K562 (cell line): ENCODE measurements around the gene UBXN10. TPM values are rescaled to one million over a fixed set of nuclear protein-coding genes. Genes with fewer than 3 reads are reported as not detected.

Source experiments
- ATAC-seq: fragments of 200-7000 bp; cut with Tn5 transposase; 3 replicates; pipeline ENCODE4 v1.9.1; 2020; ENCODE audit warnings: moderate library complexity
- BruUV-seq: library from RNA; stranded (reverse); fragments of 400-500 nt; replicated peaks from 2 replicates; lab custom pipeline; 2021; lab: Mats Ljungman, UMichigan
- CTCF ChIA-PET: fragments of 300-600 bp; formaldehyde crosslinking; extraction: SDS; loops from one replicate; lab custom pipeline; 2021; ENCODE audit warnings: low intra/inter-chr PET ratio; lab: Yijun Ruan, JAX
- POLR2A ChIA-PET: fragments of 300-600, 350-650 bp; sonication (Branson Sonifier 250); formaldehyde crosslinking; extraction: SDS; loops from one replicate; lab custom pipeline; 2021; ENCODE audit warnings: antibody characterized with exemption, inconsistent platforms; lab: Yijun Ruan, JAX
- DNase-seq, 4 experiments: peaks; one replicate each; pipeline versions ENCODE4 v3.0.0 to v3.0.0-alpha.2; 2011 to 2018; ENCODE audit warnings: low spot score in 3 of 4, mixed read lengths in 3 of 4; ENCODE audit errors: extremely low read depth in 1 of 4
- FAIRE-seq: peaks from 2 replicates; lab custom pipeline; 2011; peaks lifted over from hg19 to GRCh38; lab: Jason Lieb, UNC
- H2AFZ ChIP-seq: 2 replicates; pipeline ENCODE4 v1.6.0; 2011; ENCODE audit warnings: low read depth, low read length, control low read depth, inconsistent platforms
- H3K27ac ChIP-seq: fragments of 200-600 bp; 3 replicates; pipeline ENCODE4 v1.8.0; 2011; ENCODE audit warnings: low read depth, mild to moderate bottlenecking, control low read depth, inconsistent platforms, low read length, moderate library complexity, mixed read lengths; ENCODE audit errors: extremely low read depth
- H3K27me3 ChIP-seq, 2 experiments: fragments of 300-600 bp in 1 of 2; 2 replicates in 1 of 2; 3 replicates in 1 of 2; pipeline versions ENCODE4 v1.6.0 to v1.8.0; 2011; ENCODE audit warnings: inconsistent platforms in 2 of 2, low read length in 2 of 2, mild to moderate bottlenecking in 1 of 2, mixed read lengths in 1 of 2, moderate library complexity in 1 of 2; ENCODE audit not compliant: control insufficient read depth in 2 of 2, insufficient read depth in 2 of 2
- H3K36me3 ChIP-seq: fragments of 300-600 bp; 3 replicates; pipeline ENCODE4 v1.8.0; 2011; ENCODE audit warnings: mild to moderate bottlenecking, low read length, inconsistent platforms; ENCODE audit not compliant: control insufficient read depth, insufficient read depth
- H3K4me1 ChIP-seq, 2 experiments: fragments of 200-600 bp in 1 of 2; replicated peaks in 1 of 2; 2 replicates in 1 of 2; 3 replicates in 1 of 2; pipeline versions ENCODE4 v1.5.1 to v1.8.0; 2011; ENCODE audit warnings: inconsistent platforms in 2 of 2, low read length in 2 of 2, mild to moderate bottlenecking in 1 of 2, mixed read lengths in 1 of 2, moderate library complexity in 1 of 2; ENCODE audit not compliant: control insufficient read depth in 2 of 2, insufficient read depth in 2 of 2
- H3K4me2 ChIP-seq: 2 replicates; pipeline ENCODE4 v1.6.1; 2011; ENCODE audit warnings: low read length, control low read depth, inconsistent platforms, mixed read lengths; ENCODE audit not compliant: insufficient read depth
- H3K4me3 ChIP-seq: fragments of 200-600 bp; sonication (generic), shearing (Covaris generic); 2 replicates; pipeline ENCODE4 v1.5.1; 2016; ENCODE audit warnings: control low read depth, inconsistent platforms
- H3K79me2 ChIP-seq: fragments of 200-600 bp; 3 replicates; pipeline ENCODE4 v1.8.0; 2011; ENCODE audit warnings: low read length, inconsistent platforms; ENCODE audit not compliant: control insufficient read depth, insufficient read depth
- H3K9ac ChIP-seq, 2 experiments: 2 replicates each; pipeline versions ENCODE4 v1.6.0 to v1.6.1; 2011; ENCODE audit warnings: low read depth in 2 of 2, low read length in 2 of 2, control low read depth in 1 of 2, inconsistent platforms in 1 of 2, mild to moderate bottlenecking in 1 of 2, mixed read lengths in 1 of 2; ENCODE audit not compliant: insufficient read depth in 1 of 2
- H3K9me1 ChIP-seq: one replicate; pipeline ENCODE4 v1.6.0; 2011; ENCODE audit warnings: inconsistent platforms, mild to moderate bottlenecking, low read length, moderate library complexity; ENCODE audit not compliant: control insufficient read depth, insufficient read depth
- H3K9me3 ChIP-seq: replicated peaks from 2 replicates; pipeline ENCODE4 v1.5.1; 2011; ENCODE audit warnings: low read depth, low read length, inconsistent platforms; ENCODE audit not compliant: control insufficient read depth, insufficient read depth
- H4K20me1 ChIP-seq: replicated peaks from 2 replicates; pipeline ENCODE4 v1.6.1; 2011; ENCODE audit warnings: low read length, inconsistent platforms, mixed read lengths; ENCODE audit not compliant: control insufficient read depth, insufficient read depth
- CREBBP ChIP-seq: IDR thresholded peaks from one replicate; pipeline ENCODE4 v1.6.1; 2012; ENCODE audit warnings: low read depth, mild to moderate bottlenecking, control low read depth, inconsistent platforms, low read length
- MAX ChIP-seq: sonication (generic); formaldehyde crosslinking; IDR thresholded peaks from 2 replicates; pipeline ENCODE4 v1.9.0; 2022; ENCODE audit warnings: mild to moderate bottlenecking, missing genetic modification reagents
- RBBP5 ChIP-seq: fragments of 200-600 bp; sonication (generic); IDR thresholded peaks from 2 replicates; pipeline ENCODE4 v1.6.1; 2012; ENCODE audit warnings: borderline replicate concordance, mild to moderate bottlenecking, low read length, control low read depth, inconsistent platforms; ENCODE audit not compliant: insufficient read depth, poor library complexity, severe bottlenecking
- SRSF3 ChIP-seq: fragments of 200-400 bp; formaldehyde crosslinking; IDR thresholded peaks from 2 replicates; pipeline ENCODE4 v1.6.1; 2016; ENCODE audit warnings: mild to moderate bottlenecking, low read length, moderate library complexity; ENCODE audit not compliant: insufficient read depth
- ZNF324 ChIP-seq: fragments of 250-450 bp; sonication (Bioruptor Pico); IDR thresholded peaks from 2 replicates; pipeline ENCODE4 v1.4.0; 2020; ENCODE audit warnings: mild to moderate bottlenecking
- WGBS: fragments of 100-300 bp; shearing (Covaris generic); methylation state at CpG from one replicate; pipeline ENCODE4 v1.1.6; 2016; ENCODE audit warnings: low coverage, mixed read lengths; ENCODE audit not compliant: insufficient coverage; ENCODE audit errors: missing lambda C conversion rate; 5-methylcytosine and 5-hydroxymethylcytosine counted together
- in situ Hi-C: fragments of 300-500 bp; cut with MboI; formaldehyde crosslinking; loops from 4 replicates; pipeline ENCODE4 v1.15.0; 2018; ENCODE audit warnings: inconsistent platforms, mixed read lengths
- intact Hi-C: fragments of 100-400 bp; cut with micrococcal nuclease; formaldehyde crosslinking; loops from 2 replicates; pipeline ENCODE4 v1.14.2; 2022
- polyA plus RNA-seq, 8 experiments: library from polyadenylated mRNA; depleted of rRNA in 4 of 8; stranded (reverse) in 5 of 8; unstranded in 3 of 8; fragments of >200 nt; fragmentation: Nextera tagmentation in 2 of 8; fragmentation: Illumina TruSeq in 1 of 8; extraction: Ambion mirVana in 2 of 8; extraction: Trizol in 1 of 8; gene quantifications; 2 replicates each; pipeline versions ENCODE4 v1.2.1 to v1.2.3, GENCODE V29; 2011 to 2014; ENCODE audit warnings: inconsistent platforms in 1 of 8, missing spikeins in 1 of 8
- total RNA-seq, 7 experiments: library from RNA; depleted of rRNA in 6 of 7; stranded (reverse); fragments of >200 nt in 6 of 7; fragmentation: Illumina TruSeq in 2 of 7; extraction: Trizol in 2 of 7; gene quantifications; 2 replicates each; pipeline versions ENCODE4 v1.2.1 to v1.2.3, GENCODE V29; 2011 to 2021; ENCODE audit warnings: low replicate concordance in 1 of 7
- TF ChIP-seq, protein P1 (sequence below), 3 experiments: IDR thresholded peaks in 2 of 3; conservative IDR thresholded peaks in 1 of 3; 2 replicates each; pipeline ENCODE4 v1.5.1; 2011 to 2012; ENCODE audit warnings: low read length in 3 of 3, mild to moderate bottlenecking in 3 of 3, control low read depth in 2 of 3, improper control_type of control experiment in 1 of 3, inconsistent platforms in 1 of 3, low read depth in 1 of 3, mixed read lengths in 1 of 3, moderate library complexity in 1 of 3; ENCODE audit not compliant: insufficient read depth in 2 of 3
- TF ChIP-seq, protein P2 (sequence below), 2 experiments: IDR thresholded peaks; 2 replicates each; pipeline ENCODE4 v1.6.1; 2011; ENCODE audit warnings: borderline replicate concordance in 1 of 2, control low read depth in 1 of 2, low read depth in 1 of 2, low read length in 1 of 2, mild to moderate bottlenecking in 1 of 2, mixed read lengths in 1 of 2, moderate library complexity in 1 of 2; ENCODE audit not compliant: insufficient read depth in 1 of 2, insufficient read length in 1 of 2, poor library complexity in 1 of 2, severe bottlenecking in 1 of 2; ENCODE audit errors: extremely low read depth in 1 of 2
- TF ChIP-seq, protein P3 (sequence below): sonication (generic); formaldehyde crosslinking; IDR thresholded peaks from 2 replicates; pipeline ENCODE4 v1.5.0; 2020; ENCODE audit warnings: missing genetic modification reagents

UBXN10 gene
- total and polyA plus RNA-seq, 9 of the 15 experiments (the other 6 are each of a cell fraction or from before 2014, with no cell fraction given), result 10.7 to 17.7 (median 13.6) TPM

GRCh38 chr1:20233394-20233793, 47.5 kb downstream of the UBXN10 start:
- Histone ChIP-seq H3K4me2 (no peak overlapping the region), H3K9ac (no peak overlapping the region), H3K9me3 (no peaks in the 10 kb centered on the region), H3K27ac (no peak overlapping the region), H3K4me1 (no peaks in the 10 kb centered on the region), H2AFZ (no peak overlapping the region), H3K9me1 (no peaks in the 10 kb centered on the region), H3K27me3 (peaks cover 46 to 47% of the 10 kb centered on the region in 2 experiments; a peak in 4 of 5 replicates), H4K20me1 (no peaks in the 10 kb centered on the region; the same call in 1 of the 2 replicates), H3K4me3 (no peak overlapping the region), H3K36me3 (no peaks in the 10 kb centered on the region), H3K79me2 (no peaks in the 10 kb centered on the region)
- ChIA-PET CTCF (no interaction called here), POLR2A (no interaction called here)
- peak in 3 of 4 experiments; percentile 18 to 34 (median 27) for DNase-seq
- in situ Hi-C loops (no loop called here), intact Hi-C loops (no loop called here)
- FAIRE-seq, result peak; percentile 81
- TF ChIP-seq, protein P1, sequence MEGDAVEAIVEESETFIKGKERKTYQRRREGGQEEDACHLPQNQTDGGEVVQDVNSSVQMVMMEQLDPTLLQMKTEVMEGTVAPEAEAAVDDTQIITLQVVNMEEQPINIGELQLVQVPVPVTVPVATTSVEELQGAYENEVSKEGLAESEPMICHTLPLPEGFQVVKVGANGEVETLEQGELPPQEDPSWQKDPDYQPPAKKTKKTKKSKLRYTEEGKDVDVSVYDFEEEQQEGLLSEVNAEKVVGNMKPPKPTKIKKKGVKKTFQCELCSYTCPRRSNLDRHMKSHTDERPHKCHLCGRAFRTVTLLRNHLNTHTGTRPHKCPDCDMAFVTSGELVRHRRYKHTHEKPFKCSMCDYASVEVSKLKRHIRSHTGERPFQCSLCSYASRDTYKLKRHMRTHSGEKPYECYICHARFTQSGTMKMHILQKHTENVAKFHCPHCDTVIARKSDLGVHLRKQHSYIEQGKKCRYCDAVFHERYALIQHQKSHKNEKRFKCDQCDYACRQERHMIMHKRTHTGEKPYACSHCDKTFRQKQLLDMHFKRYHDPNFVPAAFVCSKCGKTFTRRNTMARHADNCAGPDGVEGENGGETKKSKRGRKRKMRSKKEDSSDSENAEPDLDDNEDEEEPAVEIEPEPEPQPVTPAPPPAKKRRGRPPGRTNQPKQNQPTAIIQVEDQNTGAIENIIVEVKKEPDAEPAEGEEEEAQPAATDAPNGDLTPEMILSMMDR (IDR thresholded peaks at IDR 0.05 in 2 of 3, conservative IDR thresholded peaks at IDR 0.05 in 1 of 3; ENCODE audit: insufficient read depth in 2 of 3, low read depth in 1 of 3, low read length in 3 of 3), result peak; percentile 27 to 55 (median 48); a peak in 5 of 6 replicates
- TF ChIP-seq ZNF324 (CRISPR knock-in tag), result no peak
- no TSS peak for BruUV-seq
- 0% methylated on average over 3 of the region's 3 CpGs for WGBS
- ATAC-seq, result peak; percentile 78

DNA sequence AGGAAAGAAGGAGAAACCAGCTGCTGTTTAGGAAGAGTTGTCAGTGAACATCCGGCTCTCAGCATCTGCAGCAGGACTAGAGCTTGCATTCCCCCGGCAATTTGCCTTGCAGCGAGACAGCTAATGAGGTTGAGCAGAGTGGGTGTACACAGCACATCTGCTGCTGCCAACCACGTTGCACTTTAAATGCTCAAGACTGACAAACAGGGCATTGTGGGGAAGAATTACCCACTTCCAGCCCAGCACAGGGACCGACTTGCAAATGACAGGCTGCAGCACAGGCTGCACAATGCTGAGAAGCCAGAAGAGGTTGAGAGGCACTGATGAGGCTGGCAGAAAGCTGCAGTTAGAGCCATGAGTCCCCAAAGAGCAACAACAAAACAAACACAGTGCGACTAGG, 48.0 kb downstream of the UBXN10 start:
- FAIRE-seq, result no peak
- BruUV-seq, result no TSS peak
- in situ Hi-C loops, result no loop called here
- no peak for TF ChIP-seq SRSF3
- TF ChIP-seq, protein P2, sequence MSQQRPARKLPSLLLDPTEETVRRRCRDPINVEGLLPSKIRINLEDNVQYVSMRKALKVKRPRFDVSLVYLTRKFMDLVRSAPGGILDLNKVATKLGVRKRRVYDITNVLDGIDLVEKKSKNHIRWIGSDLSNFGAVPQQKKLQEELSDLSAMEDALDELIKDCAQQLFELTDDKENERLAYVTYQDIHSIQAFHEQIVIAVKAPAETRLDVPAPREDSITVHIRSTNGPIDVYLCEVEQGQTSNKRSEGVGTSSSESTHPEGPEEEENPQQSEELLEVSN (IDR thresholded peaks at IDR 0.05; ENCODE audit: borderline replicate concordance in 1 of 2, extremely low read depth in 1 of 2, insufficient read depth in 1 of 2, insufficient read length in 1 of 2, low read depth in 1 of 2, low read length in 1 of 2, poor library complexity in 1 of 2, severe bottlenecking in 1 of 2), result no peak
- no peak for TF ChIP-seq CREBBP
- no peak for TF ChIP-seq MAX (CRISPR knock-in tag)
- TF ChIP-seq RBBP5, result no peak
- TF ChIP-seq, protein P3, sequence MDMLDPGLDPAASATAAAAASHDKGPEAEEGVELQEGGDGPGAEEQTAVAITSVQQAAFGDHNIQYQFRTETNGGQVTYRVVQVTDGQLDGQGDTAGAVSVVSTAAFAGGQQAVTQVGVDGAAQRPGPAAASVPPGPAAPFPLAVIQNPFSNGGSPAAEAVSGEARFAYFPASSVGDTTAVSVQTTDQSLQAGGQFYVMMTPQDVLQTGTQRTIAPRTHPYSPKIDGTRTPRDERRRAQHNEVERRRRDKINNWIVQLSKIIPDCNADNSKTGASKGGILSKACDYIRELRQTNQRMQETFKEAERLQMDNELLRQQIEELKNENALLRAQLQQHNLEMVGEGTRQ (CRISPR knock-in tag), result no peak

More for the DNA sequence above, 48.0 kb downstream of the UBXN10 start:
- Histone ChIP-seq H3K36me3 (no peaks in the 10 kb centered on the region), H3K9me1 (no peaks in the 10 kb centered on the region), H3K4me3 (no peak overlapping the region), H3K4me2 (no peak overlapping the region), H3K9me3 (no peaks in the 10 kb centered on the region), H3K9ac (no peak overlapping the region), H4K20me1 (no peaks in the 10 kb centered on the region; the same call in 1 of the 2 replicates), H3K27ac (no peak overlapping the region), H2AFZ (no peak overlapping the region), H3K27me3 (peaks cover 42% of the 10 kb centered on the region in 2 experiments; a peak in 4 of 5 replicates), H3K79me2 (no peaks in the 10 kb centered on the region), H3K4me1 (no peaks in the 10 kb centered on the region)
- ATAC-seq (no peak), DNase-seq (no peak)
- CTCF ChIA-PET, result no interaction called here
- WGBS, result 3% methylated on average over 6 of the region's 6 CpGs
- intact Hi-C loops, result no loop called here
- POLR2A ChIA-PET, result no interaction called here
